GM23338 (cell line): ENCODE results near the gene FGF4. TPM values are rescaled to one million over a fixed set of nuclear protein-coding genes. Genes with fewer than 3 reads are reported as not detected.

Experiments used
- ATAC-seq: fragments of 200-7000 bp; cut with Tn5 transposase; 3 replicates; pipeline ENCODE4 v1.9.1; 2020
- DNase-seq: peaks from one replicate; pipeline ENCODE4 v3.0.0-alpha.2; 2015; ENCODE audit warnings: low spot score
- H2AFZ ChIP-seq: fragments of 200-600 bp; sonication (generic); 2 replicates; pipeline ENCODE4 v1.8.0; 2016; ENCODE audit warnings: antibody characterized with exemption, mild to moderate bottlenecking, moderate library complexity
- H3F3A ChIP-seq: fragments of 200-600 bp; sonication (generic); replicated peaks from 2 replicates; pipeline ENCODE4 v1.8.0; 2017; ENCODE audit warnings: antibody characterized with exemption, mixed run types, low read depth
- H3K27ac ChIP-seq: fragments of 200-600 bp; sonication (generic); 2 replicates; pipeline ENCODE4 v1.6.1; 2016; ENCODE audit warnings: low read depth
- H3K27me3 ChIP-seq: fragments of 200-600 bp; sonication (generic); 2 replicates; pipeline ENCODE4 v1.8.0; 2016; ENCODE audit warnings: mild to moderate bottlenecking, mixed run types, moderate library complexity; ENCODE audit not compliant: insufficient read depth
- H3K36me3 ChIP-seq: fragments of 200-600 bp; sonication (generic); 2 replicates; pipeline ENCODE4 v1.8.0; 2016; ENCODE audit warnings: mild to moderate bottlenecking; ENCODE audit not compliant: insufficient read depth
- H3K4me1 ChIP-seq: fragments of 200-600 bp; sonication (generic); 2 replicates; pipeline ENCODE4 v1.8.0; 2016; ENCODE audit warnings: mild to moderate bottlenecking, moderate library complexity; ENCODE audit not compliant: insufficient read depth
- H3K4me2 ChIP-seq: fragments of 200-600 bp; sonication (generic); 2 replicates; pipeline ENCODE4 v1.7.1; 2017; ENCODE audit warnings: mixed run types
- H3K4me3 ChIP-seq: fragments of 200-600 bp; sonication (generic); 2 replicates; pipeline ENCODE4 v1.6.1; 2016; ENCODE audit warnings: mixed run types
- H3K79me2 ChIP-seq: fragments of 200-600 bp; sonication (generic); replicated peaks from 2 replicates; pipeline ENCODE4 v1.8.0; 2017; ENCODE audit warnings: mild to moderate bottlenecking; ENCODE audit not compliant: insufficient read depth
- H3K9me2 ChIP-seq: fragments of 200-600 bp; sonication (generic); 2 replicates; pipeline ENCODE4 v1.8.0; 2017; ENCODE audit not compliant: insufficient read depth
- H4K20me1 ChIP-seq: fragments of 200-600 bp; sonication (generic); replicated peaks from 2 replicates; pipeline ENCODE4 v1.8.0; 2017; ENCODE audit warnings: mild to moderate bottlenecking; ENCODE audit not compliant: insufficient read depth
- H3K27ac Mint-ChIP-seq: 2 replicates; pipeline ENCODE4 v1.8.0; 2020; ENCODE audit warnings: inconsistent platforms, mild to moderate bottlenecking, moderate library complexity, mixed read lengths
- H3K27me3 Mint-ChIP-seq: 3 replicates; pipeline ENCODE4 v1.8.0; 2022; ENCODE audit warnings: low read depth, mild to moderate bottlenecking, moderate library complexity, mixed read lengths, inconsistent platforms; ENCODE audit not compliant: insufficient read depth, poor library complexity
- H3K36me3 Mint-ChIP-seq: 3 replicates; pipeline ENCODE4 v1.8.0; 2021; ENCODE audit warnings: low read depth, mild to moderate bottlenecking, inconsistent platforms, moderate library complexity, mixed read lengths
- H3K4me1 Mint-ChIP-seq: 3 replicates; pipeline ENCODE4 v1.8.0; 2020; ENCODE audit warnings: mild to moderate bottlenecking, inconsistent platforms, mixed read lengths
- H3K4me3 Mint-ChIP-seq: 3 replicates; pipeline ENCODE4 v1.8.0; 2021; ENCODE audit warnings: moderate library complexity, mild to moderate bottlenecking, inconsistent platforms, mixed read lengths
- H3K9me3 Mint-ChIP-seq: 3 replicates; pipeline ENCODE4 v1.8.0; 2020; ENCODE audit warnings: moderate library complexity, mild to moderate bottlenecking, inconsistent platforms, mixed read lengths
- CREB1 ChIP-seq: fragments of 250-450 bp; sonication (Bioruptor Pico); IDR thresholded peaks from 2 replicates; pipeline ENCODE4 v1.5.0; 2020; ENCODE audit warnings: low read depth, mild to moderate bottlenecking, moderate library complexity
- EZH2 ChIP-seq: fragments of 200-600 bp; sonication (generic); IDR thresholded peaks from one replicate; pipeline ENCODE4 v1.8.0; 2017; ENCODE audit warnings: antibody characterized with exemption, mild to moderate bottlenecking, low read depth; ENCODE audit not compliant: unreplicated experiment
- EZH2phosphoT487 ChIP-seq: fragments of 200-600 bp; sonication (generic); IDR thresholded peaks from one replicate; pipeline ENCODE4 v1.8.1; 2018; ENCODE audit warnings: antibody characterized with exemption; ENCODE audit not compliant: unreplicated experiment
- JUNB ChIP-seq: IDR thresholded peaks from one replicate; pipeline ENCODE4 v1.6.1; 2016; ENCODE audit warnings: antibody characterized with exemption; ENCODE audit not compliant: unreplicated experiment
- NANOG ChIP-seq: IDR thresholded peaks from 2 replicates; pipeline ENCODE4 v1.6.1; 2016; ENCODE audit warnings: antibody characterized with exemption, borderline replicate concordance
- POLR2AphosphoS5 ChIP-seq: IDR thresholded peaks from 2 replicates; pipeline ENCODE4 v1.6.1; 2016; ENCODE audit warnings: antibody characterized with exemption, low read depth
- STAT1 ChIP-seq: IDR thresholded peaks from one replicate; pipeline ENCODE4 v1.6.1; 2016; ENCODE audit warnings: antibody characterized with exemption; ENCODE audit not compliant: unreplicated experiment
- ZNF114 ChIP-seq: fragments of 250-450 bp; sonication (Bioruptor Pico); IDR thresholded peaks from 2 replicates; pipeline ENCODE4 v1.5.0; 2020; ENCODE audit warnings: mild to moderate bottlenecking, moderate library complexity
- ZNF331 ChIP-seq: fragments of 250-450 bp; sonication (Bioruptor Pico); IDR thresholded peaks from 2 replicates; pipeline ENCODE4 v1.5.0; 2020; ENCODE audit warnings: low read depth, mild to moderate bottlenecking, moderate library complexity
- polyA plus RNA-seq: library from polyadenylated mRNA; unstranded; fragments of >200 nt; fragmentation: Nextera tagmentation; extraction: Ambion mirVana; gene quantifications from 2 replicates; pipeline ENCODE4 v1.2.1, GENCODE V29; 2016
- total RNA-seq: library from RNA; depleted of rRNA; stranded (reverse); fragments of >200 nt; shearing (Covaris generic); gene quantifications from 2 replicates; pipeline ENCODE4 v1.2.3, GENCODE V29; 2014
- TF ChIP-seq, protein P1 (sequence below): fragments of 250-450 bp; sonication (Bioruptor Pico); IDR thresholded peaks from 2 replicates; pipeline ENCODE4 v1.5.0; 2020; ENCODE audit warnings: mild to moderate bottlenecking, moderate library complexity
- TF ChIP-seq, protein P2 (sequence below), 2 experiments: fragments of 200-600 bp in 1 of 2; sonication (generic) in 1 of 2; conservative IDR thresholded peaks; 2 replicates each; pipeline versions ENCODE4 v1.5.1 to v1.6.1; 2016 to 2017; ENCODE audit warnings: antibody characterized with exemption in 2 of 2, low read depth in 2 of 2, mild to moderate bottlenecking in 2 of 2, moderate library complexity in 1 of 2
- TF ChIP-seq, protein P3 (sequence below): IDR thresholded peaks from one replicate; pipeline ENCODE4 v1.6.1; 2018; ENCODE audit warnings: antibody characterized with exemption; ENCODE audit not compliant: unreplicated experiment
- TF ChIP-seq, protein P4 (sequence below): IDR thresholded peaks from 2 replicates; pipeline ENCODE4 v1.6.1; 2016; ENCODE audit warnings: antibody characterized with exemption

Gene FGF4
- total and polyA plus RNA-seq, 2 experiments from 2014 or later, result 4.8 to 13.1 TPM

- TF ChIP-seq JUNB, result no peak
- TF ChIP-seq ZNF331 (CRISPR knock-in tag), result no peak
- TF ChIP-seq POLR2AphosphoS5, result no peak
- TF ChIP-seq, protein P1, sequence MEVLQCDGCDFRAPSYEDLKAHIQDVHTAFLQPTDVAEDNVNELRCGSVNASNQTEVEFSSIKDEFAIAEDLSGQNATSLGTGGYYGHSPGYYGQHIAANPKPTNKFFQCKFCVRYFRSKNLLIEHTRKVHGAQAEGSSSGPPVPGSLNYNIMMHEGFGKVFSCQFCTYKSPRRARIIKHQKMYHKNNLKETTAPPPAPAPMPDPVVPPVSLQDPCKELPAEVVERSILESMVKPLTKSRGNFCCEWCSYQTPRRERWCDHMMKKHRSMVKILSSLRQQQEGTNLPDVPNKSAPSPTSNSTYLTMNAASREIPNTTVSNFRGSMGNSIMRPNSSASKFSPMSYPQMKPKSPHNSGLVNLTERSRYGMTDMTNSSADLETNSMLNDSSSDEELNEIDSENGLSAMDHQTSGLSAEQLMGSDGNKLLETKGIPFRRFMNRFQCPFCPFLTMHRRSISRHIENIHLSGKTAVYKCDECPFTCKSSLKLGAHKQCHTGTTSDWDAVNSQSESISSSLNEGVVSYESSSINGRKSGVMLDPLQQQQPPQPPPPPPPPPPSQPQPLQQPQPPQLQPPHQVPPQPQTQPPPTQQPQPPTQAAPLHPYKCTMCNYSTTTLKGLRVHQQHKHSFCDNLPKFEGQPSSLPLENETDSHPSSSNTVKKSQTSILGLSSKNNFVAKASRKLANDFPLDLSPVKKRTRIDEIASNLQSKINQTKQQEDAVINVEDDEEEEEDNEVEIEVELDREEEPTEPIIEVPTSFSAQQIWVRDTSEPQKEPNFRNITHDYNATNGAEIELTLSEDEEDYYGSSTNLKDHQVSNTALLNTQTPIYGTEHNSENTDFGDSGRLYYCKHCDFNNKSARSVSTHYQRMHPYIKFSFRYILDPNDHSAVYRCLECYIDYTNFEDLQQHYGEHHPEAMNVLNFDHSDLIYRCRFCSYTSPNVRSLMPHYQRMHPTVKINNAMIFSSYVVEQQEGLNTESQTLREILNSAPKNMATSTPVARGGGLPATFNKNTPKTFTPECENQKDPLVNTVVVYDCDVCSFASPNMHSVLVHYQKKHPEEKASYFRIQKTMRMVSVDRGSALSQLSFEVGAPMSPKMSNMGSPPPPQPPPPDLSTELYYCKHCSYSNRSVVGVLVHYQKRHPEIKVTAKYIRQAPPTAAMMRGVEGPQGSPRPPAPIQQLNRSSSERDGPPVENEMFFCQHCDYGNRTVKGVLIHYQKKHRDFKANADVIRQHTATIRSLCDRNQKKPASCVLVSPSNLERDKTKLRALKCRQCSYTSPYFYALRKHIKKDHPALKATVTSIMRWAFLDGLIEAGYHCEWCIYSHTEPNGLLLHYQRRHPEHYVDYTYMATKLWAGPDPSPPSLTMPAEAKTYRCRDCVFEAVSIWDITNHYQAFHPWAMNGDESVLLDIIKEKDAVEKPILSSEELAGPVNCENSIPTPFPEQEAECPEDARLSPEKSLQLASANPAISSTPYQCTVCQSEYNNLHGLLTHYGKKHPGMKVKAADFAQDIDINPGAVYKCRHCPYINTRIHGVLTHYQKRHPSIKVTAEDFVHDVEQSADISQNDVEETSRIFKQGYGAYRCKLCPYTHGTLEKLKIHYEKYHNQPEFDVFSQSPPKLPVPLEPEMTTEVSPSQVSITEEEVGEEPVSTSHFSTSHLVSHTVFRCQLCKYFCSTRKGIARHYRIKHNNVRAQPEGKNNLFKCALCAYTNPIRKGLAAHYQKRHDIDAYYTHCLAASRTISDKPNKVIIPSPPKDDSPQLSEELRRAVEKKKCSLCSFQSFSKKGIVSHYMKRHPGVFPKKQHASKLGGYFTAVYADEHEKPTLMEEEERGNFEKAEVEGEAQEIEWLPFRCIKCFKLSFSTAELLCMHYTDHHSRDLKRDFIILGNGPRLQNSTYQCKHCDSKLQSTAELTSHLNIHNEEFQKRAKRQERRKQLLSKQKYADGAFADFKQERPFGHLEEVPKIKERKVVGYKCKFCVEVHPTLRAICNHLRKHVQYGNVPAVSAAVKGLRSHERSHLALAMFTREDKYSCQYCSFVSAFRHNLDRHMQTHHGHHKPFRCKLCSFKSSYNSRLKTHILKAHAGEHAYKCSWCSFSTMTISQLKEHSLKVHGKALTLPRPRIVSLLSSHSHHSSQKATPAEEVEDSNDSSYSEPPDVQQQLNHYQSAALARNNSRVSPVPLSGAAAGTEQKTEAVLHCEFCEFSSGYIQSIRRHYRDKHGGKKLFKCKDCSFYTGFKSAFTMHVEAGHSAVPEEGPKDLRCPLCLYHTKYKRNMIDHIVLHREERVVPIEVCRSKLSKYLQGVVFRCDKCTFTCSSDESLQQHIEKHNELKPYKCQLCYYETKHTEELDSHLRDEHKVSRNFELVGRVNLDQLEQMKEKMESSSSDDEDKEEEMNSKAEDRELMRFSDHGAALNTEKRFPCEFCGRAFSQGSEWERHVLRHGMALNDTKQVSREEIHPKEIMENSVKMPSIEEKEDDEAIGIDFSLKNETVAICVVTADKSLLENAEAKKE (CRISPR knock-in tag), result no peak
- TF ChIP-seq, protein P2, sequence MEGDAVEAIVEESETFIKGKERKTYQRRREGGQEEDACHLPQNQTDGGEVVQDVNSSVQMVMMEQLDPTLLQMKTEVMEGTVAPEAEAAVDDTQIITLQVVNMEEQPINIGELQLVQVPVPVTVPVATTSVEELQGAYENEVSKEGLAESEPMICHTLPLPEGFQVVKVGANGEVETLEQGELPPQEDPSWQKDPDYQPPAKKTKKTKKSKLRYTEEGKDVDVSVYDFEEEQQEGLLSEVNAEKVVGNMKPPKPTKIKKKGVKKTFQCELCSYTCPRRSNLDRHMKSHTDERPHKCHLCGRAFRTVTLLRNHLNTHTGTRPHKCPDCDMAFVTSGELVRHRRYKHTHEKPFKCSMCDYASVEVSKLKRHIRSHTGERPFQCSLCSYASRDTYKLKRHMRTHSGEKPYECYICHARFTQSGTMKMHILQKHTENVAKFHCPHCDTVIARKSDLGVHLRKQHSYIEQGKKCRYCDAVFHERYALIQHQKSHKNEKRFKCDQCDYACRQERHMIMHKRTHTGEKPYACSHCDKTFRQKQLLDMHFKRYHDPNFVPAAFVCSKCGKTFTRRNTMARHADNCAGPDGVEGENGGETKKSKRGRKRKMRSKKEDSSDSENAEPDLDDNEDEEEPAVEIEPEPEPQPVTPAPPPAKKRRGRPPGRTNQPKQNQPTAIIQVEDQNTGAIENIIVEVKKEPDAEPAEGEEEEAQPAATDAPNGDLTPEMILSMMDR (conservative IDR thresholded peaks at IDR 0.05; ENCODE audit: low read depth in 2 of 2), result no peak
- TF ChIP-seq, protein P3, sequence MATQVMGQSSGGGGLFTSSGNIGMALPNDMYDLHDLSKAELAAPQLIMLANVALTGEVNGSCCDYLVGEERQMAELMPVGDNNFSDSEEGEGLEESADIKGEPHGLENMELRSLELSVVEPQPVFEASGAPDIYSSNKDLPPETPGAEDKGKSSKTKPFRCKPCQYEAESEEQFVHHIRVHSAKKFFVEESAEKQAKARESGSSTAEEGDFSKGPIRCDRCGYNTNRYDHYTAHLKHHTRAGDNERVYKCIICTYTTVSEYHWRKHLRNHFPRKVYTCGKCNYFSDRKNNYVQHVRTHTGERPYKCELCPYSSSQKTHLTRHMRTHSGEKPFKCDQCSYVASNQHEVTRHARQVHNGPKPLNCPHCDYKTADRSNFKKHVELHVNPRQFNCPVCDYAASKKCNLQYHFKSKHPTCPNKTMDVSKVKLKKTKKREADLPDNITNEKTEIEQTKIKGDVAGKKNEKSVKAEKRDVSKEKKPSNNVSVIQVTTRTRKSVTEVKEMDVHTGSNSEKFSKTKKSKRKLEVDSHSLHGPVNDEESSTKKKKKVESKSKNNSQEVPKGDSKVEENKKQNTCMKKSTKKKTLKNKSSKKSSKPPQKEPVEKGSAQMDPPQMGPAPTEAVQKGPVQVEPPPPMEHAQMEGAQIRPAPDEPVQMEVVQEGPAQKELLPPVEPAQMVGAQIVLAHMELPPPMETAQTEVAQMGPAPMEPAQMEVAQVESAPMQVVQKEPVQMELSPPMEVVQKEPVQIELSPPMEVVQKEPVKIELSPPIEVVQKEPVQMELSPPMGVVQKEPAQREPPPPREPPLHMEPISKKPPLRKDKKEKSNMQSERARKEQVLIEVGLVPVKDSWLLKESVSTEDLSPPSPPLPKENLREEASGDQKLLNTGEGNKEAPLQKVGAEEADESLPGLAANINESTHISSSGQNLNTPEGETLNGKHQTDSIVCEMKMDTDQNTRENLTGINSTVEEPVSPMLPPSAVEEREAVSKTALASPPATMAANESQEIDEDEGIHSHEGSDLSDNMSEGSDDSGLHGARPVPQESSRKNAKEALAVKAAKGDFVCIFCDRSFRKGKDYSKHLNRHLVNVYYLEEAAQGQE, result no peak
- no peak for TF ChIP-seq NANOG
- TF ChIP-seq STAT1, result no peak
- TF ChIP-seq, protein P4, sequence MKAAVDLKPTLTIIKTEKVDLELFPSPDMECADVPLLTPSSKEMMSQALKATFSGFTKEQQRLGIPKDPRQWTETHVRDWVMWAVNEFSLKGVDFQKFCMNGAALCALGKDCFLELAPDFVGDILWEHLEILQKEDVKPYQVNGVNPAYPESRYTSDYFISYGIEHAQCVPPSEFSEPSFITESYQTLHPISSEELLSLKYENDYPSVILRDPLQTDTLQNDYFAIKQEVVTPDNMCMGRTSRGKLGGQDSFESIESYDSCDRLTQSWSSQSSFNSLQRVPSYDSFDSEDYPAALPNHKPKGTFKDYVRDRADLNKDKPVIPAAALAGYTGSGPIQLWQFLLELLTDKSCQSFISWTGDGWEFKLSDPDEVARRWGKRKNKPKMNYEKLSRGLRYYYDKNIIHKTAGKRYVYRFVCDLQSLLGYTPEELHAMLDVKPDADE, result no peak
- no peak for TF ChIP-seq ZNF114 (CRISPR knock-in tag)
- no peak for TF ChIP-seq EZH2
- no peak for TF ChIP-seq CREB1 (CRISPR knock-in tag)
- TF ChIP-seq EZH2phosphoT487, result no peak
These were observed 22.8 kb upstream of the FGF4 start for GRCh38 chr11:69797737-69798528.

More at GRCh38 chr11:69797737-69798528, 22.8 kb upstream of the FGF4 start:
- H3K36me3 ChIP-seq, result no peaks in the 10 kb centered on the region
- no peaks in the 10 kb centered on the region for H3F3A ChIP-seq
- no peak overlapping the region for H2AFZ ChIP-seq
- Mint-ChIP-seq H3K4me3 (no peak overlapping the region), H3K36me3 (no peaks in the 10 kb centered on the region), H3K9me3 (peaks cover 11% of the 10 kb centered on the region; the same call in 2 of the 3 replicates), H3K4me1 (no peaks in the 10 kb centered on the region; the same call in 2 of the 3 replicates), H3K27me3 (peaks cover 24% of the 10 kb centered on the region), H3K27ac (no peak overlapping the region)
- no peak overlapping the region for H3K4me3 ChIP-seq
- H4K20me1 ChIP-seq, result no peaks in the 10 kb centered on the region
- ATAC-seq, result no peak
- H3K27ac ChIP-seq, result no peak overlapping the region
- H3K4me2 ChIP-seq, result no peak overlapping the region
- H3K9me2 ChIP-seq, result no peaks in the 10 kb centered on the region
- no peak for DNase-seq
- no peaks in the 10 kb centered on the region for H3K79me2 ChIP-seq
- no peaks in the 10 kb centered on the region for H3K27me3 ChIP-seq
- no peaks in the 10 kb centered on the region for H3K4me1 ChIP-seq
